Measurements from ENCODE around the gene RAB32. TPM values are rescaled to one million over a fixed set of nuclear protein-coding genes. Genes with fewer than 3 reads are reported as not detected.

The RAB32 gene
- polyA plus RNA-seq, 3 donors = 24.7 to 31.9 (median 26.5) TPM

- DNase-seq (ENCODE audit: low read depth in 3 of 3, low spot score in 2 of 3) = no peak
Observed at GRCh38 chr6:146581968-146582367, 38.3 kb downstream of the RAB32 start.

GRCh38 chr6:146582857-146583256, 39.2 kb downstream of the RAB32 start:
- no peak for DNase-seq (ENCODE audit: low read depth in 3 of 3, low spot score in 2 of 3)

- DNase-seq (ENCODE audit: low read depth in 3 of 3, low spot score in 2 of 3) = no peak
Observed at GRCh38 chr6:146583966-146584365, 40.3 kb downstream of the RAB32 start.

GRCh38 chr6:146587459-146587858, 43.8 kb downstream of the RAB32 start:
- no peak for DNase-seq (ENCODE audit: low read depth in 3 of 3, low spot score in 2 of 3)

- DNase-seq (ENCODE audit: low read depth in 3 of 3, low spot score in 2 of 3) = no peak
Observed at GRCh38 chr6:146590492-146590891, 46.9 kb downstream of the RAB32 start.

- DNase-seq (ENCODE audit: low read depth in 3 of 3, low spot score in 2 of 3) = no peak
Observed at GRCh38 chr6:146592451-146592850, 48.8 kb downstream of the RAB32 start.

GRCh38 chr6:146593986-146594385, 50.4 kb downstream of the RAB32 start:
- no peak for DNase-seq (ENCODE audit: low read depth in 3 of 3, low spot score in 2 of 3)

- no peak for DNase-seq (ENCODE audit: low read depth in 3 of 3, low spot score in 2 of 3)
Observed at GRCh38 chr6:146594495-146594894, 50.9 kb downstream of the RAB32 start.

- no peak for DNase-seq (ENCODE audit: low read depth in 3 of 3, low spot score in 2 of 3)
Observed at GRCh38 chr6:146595972-146596731, 52.5 kb downstream of the RAB32 start.

- DNase-seq (ENCODE audit: low read depth in 3 of 3, low spot score in 2 of 3) = peak; percentile 23 to 45 (median 34)
Observed at GRCh38 chr6:146598772-146599405, 55.3 kb downstream of the RAB32 start, which contains the start of gene ADGB. ADGB (plus strand) TSS chr6:146598972; CDS start chr6:146599041, 69 bp downstream.

GRCh38 chr6:146601352-146601751, 57.7 kb downstream of the RAB32 start:
- DNase-seq (ENCODE audit: low read depth in 3 of 3, low spot score in 2 of 3) = no peak

- no peak for DNase-seq (ENCODE audit: low read depth in 3 of 3, low spot score in 2 of 3)
Observed at GRCh38 chr6:146602526-146602925, 58.9 kb downstream of the RAB32 start.

Other genes with a start within 250 kb of the RAB32 start
- gene ADGB, start 55.1 kb downstream of the RAB32 start, polyA plus RNA-seq (ENCODE audit: insufficient read length in 3 of 3) = under 1 TPM; 0.50 to 0.75 (median 0.67) TPM

Data from right renal cortex interstitium (tissue), 3 donors.